Loucy (cell line): Measurements from ENCODE around the gene AP5B1.

Experiments
- H2AFZ ChIP-seq: fragments of 200-600 bp; sonication (generic); 2 replicates; pipeline ENCODE4 v1.6.0; 2016; ENCODE audit warnings: antibody characterized with exemption, mild to moderate bottlenecking, low read length, moderate library complexity
- H3F3A ChIP-seq: fragments of 200-600 bp; 2 replicates; pipeline ENCODE4 v1.6.0; 2016; ENCODE audit warnings: antibody characterized with exemption, low read depth, mild to moderate bottlenecking
- H3K27me3 ChIP-seq: fragments of 200-600 bp; sonication (generic); 2 replicates; pipeline ENCODE4 v1.6.1; 2014; ENCODE audit warnings: low read length, mild to moderate bottlenecking; ENCODE audit not compliant: insufficient read depth, poor library complexity, severe bottlenecking
- H3K36me3 ChIP-seq: fragments of 200-600 bp; sonication (generic); 2 replicates; pipeline ENCODE4 v1.6.1; 2016; ENCODE audit warnings: low read length; ENCODE audit not compliant: insufficient read depth
- H3K4me1 ChIP-seq: fragments of 200-600 bp; sonication (generic); 2 replicates; pipeline ENCODE4 v1.5.1; 2014; ENCODE audit warnings: low read length, mild to moderate bottlenecking; ENCODE audit not compliant: insufficient read depth, poor library complexity, severe bottlenecking
- H3K4me2 ChIP-seq: fragments of 200-600 bp; sonication (generic); 2 replicates; pipeline ENCODE4 v1.6.0; 2014; ENCODE audit warnings: antibody characterized with exemption, low read length, low read depth, mild to moderate bottlenecking; ENCODE audit not compliant: poor library complexity, severe bottlenecking
- H3K4me3 ChIP-seq: fragments of 200-600 bp; sonication (generic); 2 replicates; pipeline ENCODE4 v1.5.1; 2014; ENCODE audit warnings: low read length, mild to moderate bottlenecking, mixed read lengths; ENCODE audit not compliant: poor library complexity, severe bottlenecking
- H3K79me2 ChIP-seq: fragments of 200-600 bp; sonication (generic); 2 replicates; pipeline ENCODE4 v1.6.1; 2014; ENCODE audit warnings: low read length; ENCODE audit not compliant: insufficient read depth
- H3K9ac ChIP-seq: fragments of 200-600 bp; sonication (generic); 2 replicates; pipeline ENCODE4 v1.6.0; 2014; ENCODE audit warnings: mild to moderate bottlenecking, low read depth, low read length, moderate library complexity; ENCODE audit not compliant: poor library complexity, severe bottlenecking
- H3K9me2 ChIP-seq: fragments of 200-600 bp; sonication (generic); replicated peaks from 2 replicates; pipeline ENCODE4 v1.6.1; 2016; ENCODE audit warnings: low read depth, low read length, mixed read lengths
- H3K9me3 ChIP-seq: fragments of 200-600 bp; sonication (generic); 2 replicates; pipeline ENCODE4 v1.6.1; 2014; ENCODE audit warnings: mild to moderate bottlenecking, antibody characterized with exemption, low read length, low read depth; ENCODE audit not compliant: insufficient read depth
- H4K20me1 ChIP-seq: fragments of 200-600 bp; sonication (generic); 2 replicates; pipeline ENCODE4 v1.6.0; 2014; ENCODE audit warnings: antibody characterized with exemption, low read length, mild to moderate bottlenecking; ENCODE audit not compliant: insufficient read depth, poor library complexity, severe bottlenecking
- EZH2phosphoT487 ChIP-seq: fragments of 200-600 bp; IDR thresholded peaks from 2 replicates; pipeline ENCODE4 v1.6.1; 2018; ENCODE audit warnings: antibody characterized with exemption, mild to moderate bottlenecking, moderate library complexity, borderline replicate concordance
- TF ChIP-seq, protein P1 (sequence below): fragments of 200-600 bp; sonication (generic); conservative IDR thresholded peaks from 2 replicates; pipeline ENCODE4 v1.5.1; 2014; ENCODE audit warnings: mild to moderate bottlenecking, antibody characterized with exemption, low read length

AP5B1 gene

DNA sequence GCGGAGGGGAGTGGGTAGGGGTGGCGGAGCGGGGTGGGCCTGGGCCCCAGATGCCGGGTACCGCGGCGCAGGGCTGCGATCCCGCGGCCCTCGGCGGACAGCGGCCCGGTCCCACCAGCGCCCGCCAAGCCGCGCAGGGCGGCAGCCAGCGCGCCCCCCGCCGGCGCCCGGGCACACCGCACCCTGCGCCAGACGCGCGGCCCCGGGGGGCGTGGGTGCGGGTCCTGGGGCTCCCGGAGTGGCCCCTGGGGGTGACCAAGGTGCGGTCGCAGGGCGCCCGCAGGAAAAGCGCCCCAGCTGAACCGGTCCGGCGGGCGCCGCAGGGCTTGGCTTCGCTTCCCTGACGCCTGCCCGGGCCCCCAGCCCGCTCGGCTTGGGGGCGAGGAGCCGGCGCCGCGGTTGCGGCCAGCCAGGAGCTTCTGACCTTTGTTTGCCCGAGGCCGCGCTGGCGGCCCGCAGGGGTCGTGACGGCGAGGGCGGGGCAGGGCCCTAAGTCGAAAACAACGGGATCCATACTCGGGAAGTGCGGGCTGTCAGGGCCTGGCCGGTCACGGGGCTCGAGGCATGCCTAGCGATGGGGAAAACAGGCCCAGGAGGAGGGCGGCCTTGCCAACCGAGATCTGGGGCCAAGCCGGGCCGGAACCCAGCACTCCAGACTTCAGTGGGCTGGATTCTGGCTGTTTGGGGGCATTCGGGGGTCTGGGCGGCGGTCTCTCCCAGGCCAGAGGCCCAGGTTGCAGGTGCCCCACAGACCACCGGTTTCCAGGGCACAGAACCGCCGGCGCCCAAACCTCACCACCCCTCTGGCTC, 581 bp upstream of the AP5B1 start:
- Histone ChIP-seq H3K4me2 (peak overlapping the region; percentile 48), H4K20me1 (peaks cover 29% of the 10 kb centered on the region), H2AFZ (no peak overlapping the region), H3F3A (no peaks in the 10 kb centered on the region), H3K9me3 (no peaks in the 10 kb centered on the region), H3K4me1 (peaks cover 19% of the 10 kb centered on the region), H3K27me3 (no peaks in the 10 kb centered on the region), H3K79me2 (peaks cover 37% of the 10 kb centered on the region), H3K9me2 (no peaks in the 10 kb centered on the region), H3K36me3 (peaks cover 10% of the 10 kb centered on the region; the same call in 1 of the 2 replicates), H3K9ac (no peak overlapping the region), H3K4me3 (peak overlapping the region; percentile 96)
- TF ChIP-seq EZH2phosphoT487, result no peak
- TF ChIP-seq, protein P1, sequence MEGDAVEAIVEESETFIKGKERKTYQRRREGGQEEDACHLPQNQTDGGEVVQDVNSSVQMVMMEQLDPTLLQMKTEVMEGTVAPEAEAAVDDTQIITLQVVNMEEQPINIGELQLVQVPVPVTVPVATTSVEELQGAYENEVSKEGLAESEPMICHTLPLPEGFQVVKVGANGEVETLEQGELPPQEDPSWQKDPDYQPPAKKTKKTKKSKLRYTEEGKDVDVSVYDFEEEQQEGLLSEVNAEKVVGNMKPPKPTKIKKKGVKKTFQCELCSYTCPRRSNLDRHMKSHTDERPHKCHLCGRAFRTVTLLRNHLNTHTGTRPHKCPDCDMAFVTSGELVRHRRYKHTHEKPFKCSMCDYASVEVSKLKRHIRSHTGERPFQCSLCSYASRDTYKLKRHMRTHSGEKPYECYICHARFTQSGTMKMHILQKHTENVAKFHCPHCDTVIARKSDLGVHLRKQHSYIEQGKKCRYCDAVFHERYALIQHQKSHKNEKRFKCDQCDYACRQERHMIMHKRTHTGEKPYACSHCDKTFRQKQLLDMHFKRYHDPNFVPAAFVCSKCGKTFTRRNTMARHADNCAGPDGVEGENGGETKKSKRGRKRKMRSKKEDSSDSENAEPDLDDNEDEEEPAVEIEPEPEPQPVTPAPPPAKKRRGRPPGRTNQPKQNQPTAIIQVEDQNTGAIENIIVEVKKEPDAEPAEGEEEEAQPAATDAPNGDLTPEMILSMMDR, result peak; percentile 26

DNA sequence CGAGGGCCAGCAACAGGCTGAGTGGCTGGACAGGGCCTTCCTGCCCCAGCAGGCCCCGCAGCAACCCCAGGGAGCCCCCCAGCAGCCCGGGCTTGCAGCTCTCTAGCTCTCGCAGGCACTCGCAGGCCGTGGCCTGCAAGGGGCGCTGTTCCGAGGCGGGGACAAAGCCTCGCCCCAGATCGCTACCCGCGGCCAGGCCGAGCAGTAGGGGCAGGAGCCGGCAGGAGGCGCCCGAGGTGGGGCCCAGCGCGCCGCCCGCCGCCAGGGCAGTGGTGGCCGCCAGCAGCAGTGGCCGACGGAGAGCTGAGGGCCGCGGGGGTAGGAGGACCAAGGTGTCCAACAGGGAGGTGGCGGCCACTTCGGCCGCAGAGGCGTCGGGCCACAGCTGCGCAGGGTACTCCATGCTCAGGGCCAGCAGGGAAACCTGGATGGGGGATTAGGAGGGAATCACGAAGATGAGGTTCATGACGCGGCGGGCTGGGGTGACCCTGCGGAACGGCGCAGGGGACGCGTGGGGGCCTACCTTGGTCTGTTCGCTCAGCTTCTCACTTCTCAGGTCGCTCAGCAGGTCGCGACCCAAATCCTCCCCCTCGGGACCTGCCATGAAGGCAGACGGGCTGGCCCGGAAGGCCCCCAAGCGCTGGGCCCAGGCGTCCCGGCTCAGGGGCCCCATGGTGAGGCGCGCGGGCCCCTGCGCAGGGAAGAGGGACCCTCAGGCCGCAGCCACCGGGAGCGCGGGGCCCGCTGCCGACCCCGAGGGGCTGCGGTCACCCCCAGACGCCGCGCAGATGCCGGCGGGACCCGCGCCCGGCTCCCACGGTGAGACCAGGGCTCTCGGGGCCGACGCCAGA, 632 bp downstream of the AP5B1 start:
- Histone ChIP-seq H3F3A (no peaks in the 10 kb centered on the region), H2AFZ (peak overlapping the region; percentile 91), H4K20me1 (peaks cover 29% of the 10 kb centered on the region), H3K4me1 (peaks cover 13% of the 10 kb centered on the region), H3K4me2 (peak overlapping the region; percentile 97), H3K9ac (peak overlapping the region; percentile 93), H3K79me2 (peaks cover 37% of the 10 kb centered on the region), H3K9me2 (no peaks in the 10 kb centered on the region), H3K27me3 (no peaks in the 10 kb centered on the region), H3K9me3 (no peaks in the 10 kb centered on the region), H3K36me3 (peaks cover 10% of the 10 kb centered on the region; the same call in 1 of the 2 replicates), H3K4me3 (peak overlapping the region; percentile 96)
- TF ChIP-seq EZH2phosphoT487, result no peak
- TF ChIP-seq, protein P1, result peak; percentile 95

DNA sequence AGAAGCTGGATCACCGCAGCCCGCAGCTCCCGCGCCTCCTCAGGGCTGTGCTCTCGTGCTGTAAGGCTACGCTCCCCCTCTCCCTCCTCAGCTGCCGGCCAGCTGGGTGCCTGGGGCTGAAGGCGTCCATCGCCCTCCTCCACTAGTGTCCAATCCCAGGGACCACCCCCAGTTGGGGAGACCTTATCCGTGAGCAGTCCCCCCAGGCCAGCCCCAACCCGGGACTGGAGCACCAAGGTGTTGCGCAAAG, 1.2 kb downstream of the AP5B1 start:
- H3K9me3 ChIP-seq, result no peaks in the 10 kb centered on the region
- peaks cover 29% of the 10 kb centered on the region for H4K20me1 ChIP-seq
- H3K4me3 ChIP-seq, result peak overlapping the region; percentile 96
- peaks cover 11% of the 10 kb centered on the region for H3K4me1 ChIP-seq
- peak overlapping the region; percentile 97 for H3K4me2 ChIP-seq
- H2AFZ ChIP-seq, result no peak overlapping the region
- no peaks in the 10 kb centered on the region for H3K9me2 ChIP-seq
- H3K79me2 ChIP-seq, result peaks cover 37% of the 10 kb centered on the region
- H3K9ac ChIP-seq, result peak overlapping the region; percentile 93
- H3K36me3 ChIP-seq, result peaks cover 10% of the 10 kb centered on the region; the same call in 1 of the 2 replicates
- no peaks in the 10 kb centered on the region for H3F3A ChIP-seq
- TF ChIP-seq EZH2phosphoT487, result no peak
- TF ChIP-seq, protein P1, result no peak
- H3K27me3 ChIP-seq, result no peaks in the 10 kb centered on the region
